ENCODE data around the gene PKD2. TPM values are rescaled to one million over a fixed set of nuclear protein-coding genes. Genes with fewer than 3 reads are reported as not detected.
"Not testable (repeated sequence)": the region's sequence is repeated elsewhere in the genome, so short reads cannot be mapped to it uniquely, and the experiment has no call there.

Gene PKD2
- total RNA-seq, 1 donor from 2014 or later = 47.5 TPM

DNA sequence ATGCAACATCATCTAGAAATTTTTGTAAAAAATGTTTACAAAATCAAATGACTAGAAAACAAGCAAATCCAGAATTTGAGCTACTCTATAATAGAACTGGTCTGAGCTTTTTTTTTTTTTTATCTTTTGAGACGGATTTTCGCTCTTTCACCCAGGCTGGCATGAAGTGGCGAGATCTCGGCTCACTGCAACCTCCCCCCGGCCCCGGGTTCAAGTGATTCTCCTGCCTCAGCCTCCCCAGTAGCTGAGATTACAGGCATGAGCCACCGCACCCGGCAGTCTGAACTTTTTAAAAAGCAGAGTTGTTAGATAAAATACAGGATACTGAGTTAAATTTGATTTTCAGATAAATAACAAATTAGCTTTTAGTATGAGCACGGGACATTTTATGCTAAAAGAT is 20.9 kb upstream of the PKD2 start:
- Mint-ChIP-seq H3K36me3 (no peaks in the 10 kb centered on the region), H3K4me3 (no peak overlapping the region), H3K27me3 (no peaks in the 10 kb centered on the region), H3K27ac (no peak overlapping the region), H3K9me3 (no peaks in the 10 kb centered on the region), H3K4me1 (ENCODE audit: unreplicated experiment) (no peaks in the 10 kb centered on the region)
- TF ChIP-seq, protein P1, sequence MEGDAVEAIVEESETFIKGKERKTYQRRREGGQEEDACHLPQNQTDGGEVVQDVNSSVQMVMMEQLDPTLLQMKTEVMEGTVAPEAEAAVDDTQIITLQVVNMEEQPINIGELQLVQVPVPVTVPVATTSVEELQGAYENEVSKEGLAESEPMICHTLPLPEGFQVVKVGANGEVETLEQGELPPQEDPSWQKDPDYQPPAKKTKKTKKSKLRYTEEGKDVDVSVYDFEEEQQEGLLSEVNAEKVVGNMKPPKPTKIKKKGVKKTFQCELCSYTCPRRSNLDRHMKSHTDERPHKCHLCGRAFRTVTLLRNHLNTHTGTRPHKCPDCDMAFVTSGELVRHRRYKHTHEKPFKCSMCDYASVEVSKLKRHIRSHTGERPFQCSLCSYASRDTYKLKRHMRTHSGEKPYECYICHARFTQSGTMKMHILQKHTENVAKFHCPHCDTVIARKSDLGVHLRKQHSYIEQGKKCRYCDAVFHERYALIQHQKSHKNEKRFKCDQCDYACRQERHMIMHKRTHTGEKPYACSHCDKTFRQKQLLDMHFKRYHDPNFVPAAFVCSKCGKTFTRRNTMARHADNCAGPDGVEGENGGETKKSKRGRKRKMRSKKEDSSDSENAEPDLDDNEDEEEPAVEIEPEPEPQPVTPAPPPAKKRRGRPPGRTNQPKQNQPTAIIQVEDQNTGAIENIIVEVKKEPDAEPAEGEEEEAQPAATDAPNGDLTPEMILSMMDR (conservative IDR thresholded peaks at IDR 0.05) = no peak
- no peak for DNase-seq (ENCODE audit: extremely low spot score, unreplicated experiment)

DNA sequence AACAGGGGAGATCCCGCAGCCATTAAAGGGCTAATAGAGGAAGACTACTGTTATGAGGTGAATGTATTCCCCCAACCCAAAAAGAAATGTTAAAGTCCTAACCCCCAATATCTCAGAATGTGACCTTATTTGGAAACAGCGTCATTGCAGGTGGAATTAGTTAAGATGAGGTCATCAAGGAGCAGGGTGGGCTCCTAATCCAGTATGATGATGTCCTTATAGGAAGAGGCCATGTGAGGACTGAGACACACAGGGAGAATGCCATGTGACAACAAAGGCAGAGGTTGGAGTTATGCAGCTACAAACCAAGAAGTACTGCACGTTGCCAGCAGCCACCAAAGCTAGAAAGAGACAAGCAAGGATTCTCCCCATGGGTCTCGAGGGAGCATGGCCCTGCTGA is 17.7 kb upstream of the PKD2 start:
- DNase-seq (ENCODE audit: extremely low spot score, unreplicated experiment) = no peak
- H3K4me1 Mint-ChIP-seq (ENCODE audit: unreplicated experiment) = no peaks in the 10 kb centered on the region
- H3K27ac Mint-ChIP-seq = no peak overlapping the region
- no peaks in the 10 kb centered on the region for H3K36me3 Mint-ChIP-seq
- TF ChIP-seq, protein P1 (conservative IDR thresholded peaks at IDR 0.05) = no peak
- no peaks in the 10 kb centered on the region for H3K9me3 Mint-ChIP-seq
- no peak overlapping the region for H3K4me3 Mint-ChIP-seq
- no peaks in the 10 kb centered on the region for H3K27me3 Mint-ChIP-seq

DNA sequence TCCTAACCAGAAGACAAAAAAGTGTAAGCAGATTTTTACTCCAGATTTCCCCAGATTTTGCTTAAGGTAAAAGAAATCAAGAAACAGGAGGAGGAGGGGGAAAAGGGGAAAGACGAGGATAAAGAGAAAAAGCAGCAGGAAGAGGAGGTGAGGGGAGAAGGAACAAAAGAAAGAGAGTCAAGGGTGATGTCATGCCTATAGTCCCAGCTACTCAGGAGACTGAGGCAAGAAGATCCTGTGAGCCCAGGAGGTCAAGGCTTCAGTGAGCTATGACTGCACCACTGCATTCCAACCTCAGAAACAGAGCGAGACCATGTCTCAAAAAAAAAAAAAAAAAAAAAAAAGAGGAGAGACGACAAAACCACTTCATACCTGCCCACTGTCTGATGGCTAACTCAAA is 12.0 kb upstream of the PKD2 start:
- TF ChIP-seq, protein P1 (conservative IDR thresholded peaks at IDR 0.05) = no peak
- Mint-ChIP-seq H3K9me3 (no peaks in the 10 kb centered on the region), H3K36me3 (peaks cover 3% of the 10 kb centered on the region)

DNA sequence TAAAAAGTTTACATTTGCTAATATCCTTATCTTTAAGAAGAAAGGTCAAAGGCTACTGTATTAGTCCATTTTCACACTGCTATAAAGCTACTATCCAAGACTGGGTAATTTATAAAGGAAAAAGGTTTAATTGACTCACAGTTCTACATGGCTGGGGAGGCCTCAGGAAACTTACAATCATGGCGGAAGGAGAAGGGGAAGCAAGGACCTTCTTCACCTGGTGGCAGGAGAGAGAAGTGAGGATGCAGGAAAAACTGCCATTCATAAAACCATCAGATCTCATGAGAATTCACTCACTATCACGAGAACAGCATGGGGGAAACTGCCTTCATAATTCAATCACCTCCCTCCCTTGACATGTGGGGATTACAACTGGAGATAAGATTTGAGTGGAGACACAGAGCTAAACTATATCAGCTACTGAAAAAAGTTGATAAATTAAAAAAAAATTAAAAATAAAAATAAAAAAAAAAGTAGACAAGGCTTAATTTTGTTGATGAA is 8.2 kb upstream of the PKD2 start:
- H3K4me1 Mint-ChIP-seq (ENCODE audit: unreplicated experiment); H3K27me3 Mint-ChIP-seq; H3K9me3 Mint-ChIP-seq; H3K27ac Mint-ChIP-seq; H3K36me3 Mint-ChIP-seq; DNase-seq (ENCODE audit: extremely low spot score, unreplicated experiment); H3K4me3 Mint-ChIP-seq: not testable (repeated sequence)
- TF ChIP-seq, protein P1 (conservative IDR thresholded peaks at IDR 0.05) = peak; percentile 60

More for the DNA sequence above, 12.0 kb upstream of the PKD2 start:
- Mint-ChIP-seq H3K4me1 (ENCODE audit: unreplicated experiment) (no peaks in the 10 kb centered on the region), H3K27ac (no peak overlapping the region), H3K4me3 (no peak overlapping the region), H3K27me3 (no peaks in the 10 kb centered on the region)
- DNase-seq (ENCODE audit: extremely low spot score, unreplicated experiment) = no peak

DNA sequence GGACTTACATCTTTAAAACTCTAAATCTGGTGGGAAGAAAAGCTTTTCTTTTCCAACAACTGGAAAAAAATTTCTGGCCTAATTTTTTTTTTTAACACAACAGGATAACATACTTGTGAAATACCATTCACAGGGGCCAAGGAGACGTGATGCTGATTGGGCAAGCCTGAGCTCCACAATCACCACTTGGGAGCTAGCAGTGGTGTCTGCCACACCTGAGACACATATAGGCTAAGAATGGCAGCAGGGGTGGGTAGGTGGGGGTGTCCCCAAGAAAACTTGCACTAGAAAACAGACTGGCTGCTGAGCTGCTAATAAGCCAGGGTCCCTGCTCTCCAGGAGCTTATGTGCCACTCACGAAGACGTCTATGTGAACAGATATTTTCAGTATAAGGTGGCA is 5.6 kb upstream of the PKD2 start:
- Mint-ChIP-seq H3K4me1 (ENCODE audit: unreplicated experiment) (peaks cover 3% of the 10 kb centered on the region), H3K9me3 (no peaks in the 10 kb centered on the region), H3K36me3 (peaks cover 3% of the 10 kb centered on the region), H3K27me3 (peaks cover 8% of the 10 kb centered on the region), H3K4me3 (no peak overlapping the region), H3K27ac (no peak overlapping the region)
- DNase-seq (ENCODE audit: extremely low spot score, unreplicated experiment) = no peak
- TF ChIP-seq, protein P1 (conservative IDR thresholded peaks at IDR 0.05) = no peak

DNA sequence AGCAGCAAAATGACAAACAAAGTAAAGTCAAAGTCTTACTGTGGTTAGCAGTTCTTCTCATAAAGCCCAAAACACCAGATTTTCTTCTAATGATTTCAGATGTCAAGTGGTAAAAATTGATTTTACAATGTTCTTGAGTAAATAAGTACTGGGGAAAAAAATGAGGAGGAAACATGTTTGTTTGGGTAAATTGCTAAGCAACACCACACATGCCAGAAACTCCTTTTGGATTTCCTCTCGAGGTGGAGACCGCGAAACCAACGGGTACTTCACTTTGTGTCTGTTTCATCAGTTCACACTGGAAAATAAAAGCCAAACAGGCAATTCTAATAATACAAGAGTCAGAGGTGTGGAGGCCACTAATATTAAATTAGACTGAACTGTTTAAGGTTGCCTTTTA is 4.6 kb upstream of the PKD2 start:
- Mint-ChIP-seq H3K4me3 (no peak overlapping the region), H3K4me1 (ENCODE audit: unreplicated experiment) (peaks cover 5% of the 10 kb centered on the region), H3K27me3 (peaks cover 10% of the 10 kb centered on the region), H3K36me3 (peaks cover 3% of the 10 kb centered on the region), H3K9me3 (no peaks in the 10 kb centered on the region), H3K27ac (no peak overlapping the region)
- DNase-seq (ENCODE audit: extremely low spot score, unreplicated experiment) = no peak
- TF ChIP-seq, protein P1 (conservative IDR thresholded peaks at IDR 0.05) = no peak
